GM10266 (cell line): ENCODE results near the gene PSMC5.

Source experiments
- DNase-seq: peaks from one replicate; pipeline ENCODE4 v3.0.0; 2012; ENCODE audit errors: extremely low spot score
- TF ChIP-seq, protein P1 (sequence below): IDR thresholded peaks from 2 replicates; pipeline ENCODE4 v1.5.1; 2012; ENCODE audit warnings: mild to moderate bottlenecking, low read depth; ENCODE audit not compliant: control insufficient read depth, insufficient read depth; ENCODE audit errors: missing control alignments

PSMC5 gene

DNA sequence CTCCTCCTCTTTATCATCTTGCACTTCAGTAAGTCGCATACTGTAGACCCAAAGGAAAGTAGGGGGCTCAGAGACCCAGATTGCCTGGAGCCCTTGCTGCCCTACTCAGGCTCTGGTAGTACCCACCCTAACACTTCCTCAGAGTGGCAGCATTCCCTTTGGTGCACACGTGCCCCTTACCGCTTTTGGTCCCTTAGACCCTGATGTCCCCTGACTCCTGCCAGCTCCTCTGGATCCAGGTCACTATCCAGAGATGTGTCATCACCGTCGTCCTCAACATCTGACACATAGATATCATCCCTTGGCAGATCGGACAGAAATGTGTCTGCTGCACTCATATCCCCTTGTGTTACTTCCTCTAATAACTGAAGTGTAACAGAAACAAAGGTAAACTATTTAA is 5.4 kb upstream of the PSMC5 start:
- TF ChIP-seq, protein P1, sequence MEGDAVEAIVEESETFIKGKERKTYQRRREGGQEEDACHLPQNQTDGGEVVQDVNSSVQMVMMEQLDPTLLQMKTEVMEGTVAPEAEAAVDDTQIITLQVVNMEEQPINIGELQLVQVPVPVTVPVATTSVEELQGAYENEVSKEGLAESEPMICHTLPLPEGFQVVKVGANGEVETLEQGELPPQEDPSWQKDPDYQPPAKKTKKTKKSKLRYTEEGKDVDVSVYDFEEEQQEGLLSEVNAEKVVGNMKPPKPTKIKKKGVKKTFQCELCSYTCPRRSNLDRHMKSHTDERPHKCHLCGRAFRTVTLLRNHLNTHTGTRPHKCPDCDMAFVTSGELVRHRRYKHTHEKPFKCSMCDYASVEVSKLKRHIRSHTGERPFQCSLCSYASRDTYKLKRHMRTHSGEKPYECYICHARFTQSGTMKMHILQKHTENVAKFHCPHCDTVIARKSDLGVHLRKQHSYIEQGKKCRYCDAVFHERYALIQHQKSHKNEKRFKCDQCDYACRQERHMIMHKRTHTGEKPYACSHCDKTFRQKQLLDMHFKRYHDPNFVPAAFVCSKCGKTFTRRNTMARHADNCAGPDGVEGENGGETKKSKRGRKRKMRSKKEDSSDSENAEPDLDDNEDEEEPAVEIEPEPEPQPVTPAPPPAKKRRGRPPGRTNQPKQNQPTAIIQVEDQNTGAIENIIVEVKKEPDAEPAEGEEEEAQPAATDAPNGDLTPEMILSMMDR, result no peak

DNA sequence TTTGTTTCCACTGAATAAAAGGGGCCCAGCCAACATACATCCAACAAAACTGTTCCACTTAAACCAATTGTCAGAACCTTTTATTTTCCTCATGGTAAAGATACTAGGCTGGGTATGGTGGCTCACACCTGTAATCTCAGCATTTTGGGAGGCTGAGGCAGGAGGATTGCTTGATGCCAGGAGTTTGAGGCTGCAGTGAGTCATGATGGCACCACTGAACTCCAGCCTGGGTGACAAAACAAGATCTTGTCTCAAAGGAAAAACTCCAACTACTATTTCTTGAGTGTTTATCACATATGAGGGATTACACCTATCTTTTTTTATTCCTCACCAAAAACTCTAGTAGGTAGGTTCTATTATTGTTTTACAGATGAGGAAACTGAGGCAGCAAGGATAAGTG is 4.7 kb upstream of the PSMC5 start:
- DNase-seq, result no peak
- TF ChIP-seq, protein P1, result no peak

More for the DNA sequence above, 5.4 kb upstream of the PSMC5 start:
- DNase-seq, result no peak

DNA sequence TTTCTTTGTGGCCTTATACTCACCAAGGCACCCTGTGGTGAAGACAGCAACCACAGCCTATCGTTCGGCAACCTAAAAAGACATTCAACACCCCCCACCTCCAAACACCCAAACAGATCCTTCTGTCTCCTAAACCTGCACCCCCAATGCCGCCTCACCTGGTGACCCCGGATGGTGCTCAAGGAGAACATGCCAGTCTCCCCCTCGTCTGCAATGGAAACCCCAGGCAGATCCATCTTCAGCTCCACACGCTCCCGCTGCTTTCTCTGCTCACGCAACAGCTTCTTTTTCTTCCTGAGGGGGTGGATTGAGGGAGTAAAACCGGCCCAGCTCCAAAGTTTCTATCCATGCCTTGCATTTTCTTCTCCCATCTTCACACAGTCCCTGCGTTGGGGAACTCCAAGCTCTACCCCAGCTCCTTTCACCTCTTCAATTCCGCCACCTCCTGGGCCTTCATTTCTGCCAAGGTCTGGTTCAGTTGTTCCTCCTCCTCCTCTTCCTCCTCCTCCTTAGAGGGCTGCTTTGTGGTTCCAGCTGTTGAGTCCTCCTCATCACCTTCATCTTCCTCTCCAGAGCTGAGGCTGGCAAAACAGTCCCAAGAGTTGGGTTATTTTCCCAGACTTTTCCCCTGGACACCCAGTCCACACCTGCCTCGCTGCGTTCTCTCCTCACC is 3.4 kb upstream of the PSMC5 start:
- TF ChIP-seq, protein P1, result no peak
- DNase-seq, result no peak

DNA sequence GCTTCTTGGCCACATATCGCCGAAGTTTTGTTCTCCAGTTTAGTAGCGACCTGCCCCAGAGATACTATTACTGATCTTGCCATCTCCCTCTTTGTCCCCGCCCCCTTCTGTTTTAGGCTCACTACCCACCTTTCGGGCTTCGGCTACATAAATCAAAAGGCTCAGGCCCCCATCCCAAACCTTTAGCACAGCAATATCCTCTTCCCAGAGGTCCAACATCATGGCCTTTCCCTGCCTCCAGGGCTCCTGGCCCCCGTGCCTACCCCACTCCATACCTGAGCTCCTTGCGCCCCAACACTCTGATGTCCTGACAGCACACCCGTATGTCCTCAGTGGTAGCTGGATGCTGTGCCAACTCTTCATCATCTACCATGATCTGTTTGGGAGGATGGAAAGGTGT is 2.9 kb upstream of the PSMC5 start:
- DNase-seq, result no peak
- TF ChIP-seq, protein P1, result no peak

DNA sequence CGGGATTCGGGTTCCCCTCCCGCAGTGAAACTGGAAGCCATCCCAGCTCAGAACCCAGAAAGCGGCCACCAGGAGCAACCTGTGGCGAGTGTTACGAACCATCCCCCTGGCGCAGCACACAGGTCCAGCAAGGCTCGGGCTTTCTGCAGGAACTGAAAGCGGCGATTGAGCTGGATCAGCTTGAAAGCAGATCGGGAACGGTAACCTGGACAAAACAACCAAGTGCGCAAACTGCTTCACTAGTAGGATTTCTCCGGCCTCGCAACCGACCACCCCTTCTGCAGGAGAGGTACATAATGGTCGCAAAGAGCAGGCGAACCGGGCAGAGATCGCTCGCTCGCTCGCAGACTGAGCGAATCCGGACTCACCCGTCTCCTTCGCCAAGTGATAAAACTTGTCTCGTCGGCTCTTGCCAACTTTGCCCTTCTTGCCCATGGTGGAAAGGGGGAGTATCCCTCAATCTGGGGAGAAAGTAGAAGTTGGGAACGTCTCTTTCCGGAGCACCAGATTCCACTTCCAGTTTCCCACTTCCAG is 696 bp upstream of the PSMC5 start:
- DNase-seq, result no peak

DNA sequence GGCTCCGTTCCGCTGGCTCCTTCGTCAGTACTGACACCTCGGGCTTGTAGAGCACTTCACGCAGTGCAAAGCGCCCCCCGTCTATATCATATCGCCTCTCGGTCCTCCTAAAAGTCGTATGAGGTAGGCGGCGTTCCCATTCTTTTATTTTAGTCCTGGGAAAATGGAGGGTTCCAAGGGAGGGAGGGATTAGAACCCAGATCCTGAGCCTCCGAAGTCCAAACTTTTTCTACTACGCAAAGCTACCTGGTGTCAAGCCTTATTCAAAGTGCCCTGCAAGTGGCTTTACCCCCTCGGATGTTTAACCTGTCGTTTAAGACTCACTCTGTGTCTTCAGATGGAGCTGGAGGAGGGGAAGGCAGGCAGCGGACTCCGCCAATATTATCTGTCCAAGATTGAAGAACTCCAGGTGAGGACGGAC is 580 bp downstream of the PSMC5 start:
- no peak for DNase-seq
- TF ChIP-seq, protein P1, result no peak

More for the DNA sequence above, 696 bp upstream of the PSMC5 start:
- TF ChIP-seq, protein P1, result no peak

DNA sequence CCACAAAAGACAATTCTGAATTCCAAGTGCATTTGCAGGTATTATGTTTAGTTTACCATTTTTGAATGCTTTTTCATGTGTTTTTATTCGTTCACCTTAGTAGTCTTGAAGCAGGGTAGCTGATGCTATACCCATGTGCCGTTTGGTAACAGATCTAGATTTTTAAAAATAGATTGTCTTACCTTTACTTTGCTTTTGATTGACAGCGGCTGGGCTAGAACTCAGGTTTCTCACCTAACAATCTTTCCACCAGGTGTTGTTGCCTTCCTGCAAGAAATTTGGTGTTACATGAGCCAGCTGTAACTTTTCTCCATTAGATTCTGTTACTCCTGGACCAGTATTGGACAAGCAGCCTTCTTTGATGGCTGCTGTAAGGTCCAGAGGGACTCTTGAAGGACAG is 1.7 kb downstream of the PSMC5 start:
- TF ChIP-seq, protein P1, result no peak
- DNase-seq, result no peak
